ENCODE measurements around the gene RHCE.

- TF ChIP-seq CTCF (IDR thresholded peaks at IDR 0.05) (no peak), ZFX (IDR thresholded peaks at IDR 0.05; ENCODE audit: borderline replicate concordance) (no peak)
Measured at GRCh38 chr1:25360596-25361581, 59.7 kb downstream of the RHCE start.

All from 22Rv1 (cell line).